ENCODE measurements around the gene MYO1B. TPM values are rescaled to one million over a fixed set of nuclear protein-coding genes. Genes with fewer than 3 reads are reported as not detected.

Gene MYO1B
- total RNA-seq, 1 donor from 2014 or later: 16.2 TPM

DNA sequence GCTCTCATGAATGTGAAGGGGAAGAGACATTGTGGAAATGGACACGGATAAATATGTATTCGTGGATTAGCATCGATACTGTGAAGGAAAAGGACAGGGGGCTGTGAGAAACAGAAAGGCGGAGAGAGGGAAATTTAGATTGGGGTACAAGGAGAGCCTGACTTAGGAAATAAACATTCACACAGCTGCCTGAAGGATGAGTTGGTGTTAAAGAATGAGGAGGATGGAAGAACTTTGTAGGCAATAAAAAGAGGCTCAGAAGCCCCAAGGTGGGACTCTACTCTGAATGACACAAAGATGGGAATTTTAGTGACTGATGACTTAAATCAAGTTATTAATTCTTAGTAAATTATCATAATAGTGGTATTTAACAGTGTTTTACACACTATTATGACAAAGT is 10.1 kb downstream of the MYO1B start:
- Histone ChIP-seq H3K36me3 (no peaks in the 10 kb centered on the region), H3K9me3 (replicated peaks) (no peaks in the 10 kb centered on the region), H3K27me3 (ENCODE audit: low read depth) (no peaks in the 10 kb centered on the region), H3K27ac (replicated peaks) (no peak overlapping the region), H3K4me3 (no peak overlapping the region), H3K4me1 (peaks cover 52% of the 10 kb centered on the region)
- intact Hi-C loops (cut with micrococcal nuclease): no loop called here
- DNase-seq: no peak
- TF ChIP-seq, protein P1, sequence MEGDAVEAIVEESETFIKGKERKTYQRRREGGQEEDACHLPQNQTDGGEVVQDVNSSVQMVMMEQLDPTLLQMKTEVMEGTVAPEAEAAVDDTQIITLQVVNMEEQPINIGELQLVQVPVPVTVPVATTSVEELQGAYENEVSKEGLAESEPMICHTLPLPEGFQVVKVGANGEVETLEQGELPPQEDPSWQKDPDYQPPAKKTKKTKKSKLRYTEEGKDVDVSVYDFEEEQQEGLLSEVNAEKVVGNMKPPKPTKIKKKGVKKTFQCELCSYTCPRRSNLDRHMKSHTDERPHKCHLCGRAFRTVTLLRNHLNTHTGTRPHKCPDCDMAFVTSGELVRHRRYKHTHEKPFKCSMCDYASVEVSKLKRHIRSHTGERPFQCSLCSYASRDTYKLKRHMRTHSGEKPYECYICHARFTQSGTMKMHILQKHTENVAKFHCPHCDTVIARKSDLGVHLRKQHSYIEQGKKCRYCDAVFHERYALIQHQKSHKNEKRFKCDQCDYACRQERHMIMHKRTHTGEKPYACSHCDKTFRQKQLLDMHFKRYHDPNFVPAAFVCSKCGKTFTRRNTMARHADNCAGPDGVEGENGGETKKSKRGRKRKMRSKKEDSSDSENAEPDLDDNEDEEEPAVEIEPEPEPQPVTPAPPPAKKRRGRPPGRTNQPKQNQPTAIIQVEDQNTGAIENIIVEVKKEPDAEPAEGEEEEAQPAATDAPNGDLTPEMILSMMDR (IDR thresholded peaks at IDR 0.05; ENCODE audit: borderline replicate concordance): no peak

DNA sequence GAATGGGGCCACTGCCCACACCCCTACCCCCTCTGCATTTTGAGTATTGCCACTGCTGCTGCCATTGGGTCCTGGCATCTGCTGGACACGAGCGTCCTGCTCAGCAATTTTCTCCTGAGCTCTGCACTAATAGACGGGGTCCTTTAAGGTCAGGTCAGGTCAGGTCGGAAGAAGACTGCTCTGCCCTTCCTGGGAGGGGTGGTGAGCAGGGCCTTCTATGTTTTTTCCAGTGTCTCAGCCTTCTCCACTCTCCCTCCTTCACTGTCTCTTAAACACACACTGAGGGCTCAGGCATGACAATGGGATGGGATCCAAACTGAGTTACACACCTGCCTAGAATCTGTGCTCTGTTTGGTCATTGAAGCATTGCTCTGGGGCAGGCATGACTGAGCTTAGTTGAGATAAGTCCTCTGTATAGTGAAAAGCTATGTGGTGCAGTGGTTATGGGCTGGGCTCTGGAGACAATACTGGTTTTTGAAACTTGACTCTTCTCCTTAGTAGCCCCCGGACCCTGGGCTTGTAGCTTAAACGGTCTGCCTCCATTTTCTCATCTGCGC is 10.6 kb downstream of the MYO1B start:
- H3K36me3 ChIP-seq: no peaks in the 10 kb centered on the region
- TF ChIP-seq, protein P1 (IDR thresholded peaks at IDR 0.05; ENCODE audit: borderline replicate concordance): no peak
- no peaks in the 10 kb centered on the region for H3K9me3 ChIP-seq (replicated peaks)
- intact Hi-C loops (cut with micrococcal nuclease): no loop called here
- H3K27me3 ChIP-seq (ENCODE audit: low read depth): no peaks in the 10 kb centered on the region
- DNase-seq: no peak
- peaks cover 52% of the 10 kb centered on the region for H3K4me1 ChIP-seq
- no peak overlapping the region for H3K4me3 ChIP-seq
- no peak overlapping the region for H3K27ac ChIP-seq (replicated peaks)

DNA sequence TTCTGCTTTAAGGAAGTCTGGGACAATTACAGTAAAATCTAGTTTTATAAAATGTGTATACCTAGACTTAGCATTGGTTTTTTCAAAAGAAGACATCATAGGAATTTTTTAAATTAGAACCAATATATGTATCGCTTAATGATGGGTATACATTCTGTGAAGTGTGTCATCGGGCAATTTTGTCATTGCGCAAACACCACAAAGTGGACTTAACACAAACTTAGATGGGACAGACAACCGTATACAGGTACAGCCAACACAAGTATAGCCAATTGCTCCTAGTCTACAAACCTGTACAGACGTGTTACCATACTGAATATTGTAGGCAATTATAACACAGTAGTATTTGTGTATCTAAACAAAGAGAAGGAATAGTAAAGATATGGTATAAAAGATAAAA is 12.7 kb downstream of the MYO1B start:
- H3K9me3 ChIP-seq (replicated peaks): no peaks in the 10 kb centered on the region
- intact Hi-C loops (cut with micrococcal nuclease): no loop called here
- no peaks in the 10 kb centered on the region for H3K36me3 ChIP-seq
- TF ChIP-seq, protein P1 (IDR thresholded peaks at IDR 0.05; ENCODE audit: borderline replicate concordance): no peak
- H3K4me1 ChIP-seq: peaks cover 50% of the 10 kb centered on the region
- no peaks in the 10 kb centered on the region for H3K27me3 ChIP-seq (ENCODE audit: low read depth)
- no peak overlapping the region for H3K4me3 ChIP-seq
- DNase-seq: no peak
- H3K27ac ChIP-seq (replicated peaks): no peak overlapping the region

DNA sequence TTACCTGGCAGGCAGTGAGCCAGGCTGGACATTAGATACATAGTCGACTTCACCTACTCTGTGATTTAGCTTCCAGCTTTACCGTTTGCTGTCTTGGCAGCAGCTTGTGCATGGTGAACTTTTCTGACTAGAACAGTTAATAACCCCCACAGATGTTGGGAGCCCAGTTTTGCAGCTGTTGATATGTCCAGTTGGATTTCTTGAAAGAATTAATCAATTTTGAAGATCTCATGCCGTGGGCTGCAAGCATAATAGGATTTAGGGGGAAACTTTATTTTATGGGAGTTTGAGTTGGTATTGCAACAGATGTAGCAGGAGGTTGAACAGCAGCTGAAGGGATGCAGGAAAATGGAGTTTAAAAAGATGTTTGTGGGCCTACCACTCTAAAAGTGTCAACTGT is 13.8 kb downstream of the MYO1B start:
- Histone ChIP-seq H3K27me3 (ENCODE audit: low read depth) (no peaks in the 10 kb centered on the region), H3K9me3 (replicated peaks) (no peaks in the 10 kb centered on the region), H3K4me1 (peaks cover 55% of the 10 kb centered on the region), H3K27ac (replicated peaks) (no peak overlapping the region), H3K36me3 (no peaks in the 10 kb centered on the region), H3K4me3 (no peak overlapping the region)
- DNase-seq: no peak
- TF ChIP-seq, protein P1 (IDR thresholded peaks at IDR 0.05; ENCODE audit: borderline replicate concordance): no peak
- intact Hi-C loops (cut with micrococcal nuclease): no loop called here

DNA sequence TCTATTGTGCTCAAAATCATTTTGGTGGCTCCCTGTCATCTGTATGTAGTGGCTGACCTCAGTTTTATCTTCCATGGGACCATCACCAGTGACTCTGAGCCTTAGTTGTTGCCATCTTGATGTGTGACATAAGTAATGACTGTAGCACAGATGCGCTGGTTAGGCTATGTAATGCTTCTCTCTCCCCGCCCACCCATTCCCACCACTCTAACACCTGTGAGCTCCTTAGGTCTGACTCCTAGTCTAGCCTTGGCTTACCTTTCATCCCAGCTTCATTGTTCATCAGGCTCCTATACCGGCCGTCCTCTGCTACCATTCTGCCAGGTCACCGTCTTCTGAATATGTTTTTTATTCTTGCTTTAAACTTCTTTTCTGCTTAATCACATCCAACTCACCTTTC is 17.2 kb downstream of the MYO1B start:
- H3K36me3 ChIP-seq: no peaks in the 10 kb centered on the region
- H3K4me1 ChIP-seq: peaks cover 61% of the 10 kb centered on the region
- H3K27ac ChIP-seq (replicated peaks): peak overlapping the region; percentile 45
- no peak overlapping the region for H3K4me3 ChIP-seq
- intact Hi-C loops (cut with micrococcal nuclease): no loop called here
- TF ChIP-seq, protein P1 (IDR thresholded peaks at IDR 0.05; ENCODE audit: borderline replicate concordance): no peak
- H3K27me3 ChIP-seq (ENCODE audit: low read depth): no peaks in the 10 kb centered on the region
- no peak for DNase-seq
- H3K9me3 ChIP-seq (replicated peaks): no peaks in the 10 kb centered on the region
